ENCODE results near the gene OR1L6. TPM values are rescaled to one million over a fixed set of nuclear protein-coding genes. Genes with fewer than 3 reads are reported as not detected.

Gene OR1L6, protein sequence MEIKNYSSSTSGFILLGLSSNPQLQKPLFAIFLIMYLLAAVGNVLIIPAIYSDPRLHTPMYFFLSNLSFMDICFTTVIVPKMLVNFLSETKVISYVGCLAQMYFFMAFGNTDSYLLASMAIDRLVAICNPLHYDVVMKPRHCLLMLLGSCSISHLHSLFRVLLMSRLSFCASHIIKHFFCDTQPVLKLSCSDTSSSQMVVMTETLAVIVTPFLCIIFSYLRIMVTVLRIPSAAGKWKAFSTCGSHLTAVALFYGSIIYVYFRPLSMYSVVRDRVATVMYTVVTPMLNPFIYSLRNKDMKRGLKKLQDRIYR
- total RNA-seq, result not detected in 2 replicates
- not detected in 2 replicates for polyA plus RNA-seq

DNA sequence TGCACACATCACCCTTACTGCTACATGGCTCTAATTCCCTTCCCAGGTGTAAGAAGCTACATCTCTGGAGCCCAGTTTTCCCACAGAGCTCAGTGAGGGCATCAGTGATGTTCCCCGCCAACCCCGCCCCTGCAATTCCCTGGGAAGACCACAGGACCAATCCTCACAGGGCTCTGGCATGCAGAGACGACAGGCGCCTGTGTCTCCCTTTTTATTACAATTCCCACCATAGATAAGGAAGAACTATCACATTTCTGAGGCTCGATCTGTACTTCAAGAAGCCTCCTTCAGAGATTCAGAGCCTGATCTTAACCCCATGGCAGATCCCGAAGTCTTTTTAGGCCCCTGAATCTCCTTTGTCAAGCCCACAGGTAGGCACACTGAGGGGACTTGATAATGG is at the start of gene OR1L6:
Gene OR1L6, plus strand, starts transcription at position 301 of the 400 bp plus-strand sequence. CDS start 7,545 bp downstream, outside the sequence.
- Histone ChIP-seq H4K20me1 (ENCODE audit: insufficient read depth, poor library complexity, severe bottlenecking) (no peaks in the 10 kb centered on the region), H3K9me2 (replicated peaks; ENCODE audit: insufficient read depth) (no peaks in the 10 kb centered on the region), H2AFZ (no peak within 1 kb of the TSS), H3K4me3 (no peak within 1 kb of the TSS), H3K27ac (no peak within 1 kb of the TSS), H3K27me3 (no peaks in the 10 kb centered on the region), H3K36me3 (replicated peaks; ENCODE audit: insufficient read depth, low read depth) (no peaks in the 10 kb centered on the region), H3K4me2 (no peak within 1 kb of the TSS), H3K4me1 (ENCODE audit: insufficient read depth) (no peaks in the 10 kb centered on the region), H3K79me2 (no peaks in the 10 kb centered on the region), H3K9me3 (ENCODE audit: low read depth) (no peaks in the 10 kb centered on the region)
- 70% methylated on average over 6 of the region's 6 CpGs for WGBS (ENCODE audit: low lambda C conversion rate, missing lambda C conversion rate)
- TF ChIP-seq EZH2 (IDR thresholded peaks at IDR 0.05; ENCODE audit: borderline replicate concordance), result no peak
- TF ChIP-seq, protein P1, sequence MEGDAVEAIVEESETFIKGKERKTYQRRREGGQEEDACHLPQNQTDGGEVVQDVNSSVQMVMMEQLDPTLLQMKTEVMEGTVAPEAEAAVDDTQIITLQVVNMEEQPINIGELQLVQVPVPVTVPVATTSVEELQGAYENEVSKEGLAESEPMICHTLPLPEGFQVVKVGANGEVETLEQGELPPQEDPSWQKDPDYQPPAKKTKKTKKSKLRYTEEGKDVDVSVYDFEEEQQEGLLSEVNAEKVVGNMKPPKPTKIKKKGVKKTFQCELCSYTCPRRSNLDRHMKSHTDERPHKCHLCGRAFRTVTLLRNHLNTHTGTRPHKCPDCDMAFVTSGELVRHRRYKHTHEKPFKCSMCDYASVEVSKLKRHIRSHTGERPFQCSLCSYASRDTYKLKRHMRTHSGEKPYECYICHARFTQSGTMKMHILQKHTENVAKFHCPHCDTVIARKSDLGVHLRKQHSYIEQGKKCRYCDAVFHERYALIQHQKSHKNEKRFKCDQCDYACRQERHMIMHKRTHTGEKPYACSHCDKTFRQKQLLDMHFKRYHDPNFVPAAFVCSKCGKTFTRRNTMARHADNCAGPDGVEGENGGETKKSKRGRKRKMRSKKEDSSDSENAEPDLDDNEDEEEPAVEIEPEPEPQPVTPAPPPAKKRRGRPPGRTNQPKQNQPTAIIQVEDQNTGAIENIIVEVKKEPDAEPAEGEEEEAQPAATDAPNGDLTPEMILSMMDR (IDR thresholded peaks at IDR 0.05; ENCODE audit: poor library complexity), result no peak
- no peak for TF ChIP-seq EZH2phosphoT487 (IDR thresholded peaks at IDR 0.05; ENCODE audit: low read depth, severe bottlenecking, unreplicated experiment)
- DNase-seq (ENCODE audit: low spot score), result no peak

DNA sequence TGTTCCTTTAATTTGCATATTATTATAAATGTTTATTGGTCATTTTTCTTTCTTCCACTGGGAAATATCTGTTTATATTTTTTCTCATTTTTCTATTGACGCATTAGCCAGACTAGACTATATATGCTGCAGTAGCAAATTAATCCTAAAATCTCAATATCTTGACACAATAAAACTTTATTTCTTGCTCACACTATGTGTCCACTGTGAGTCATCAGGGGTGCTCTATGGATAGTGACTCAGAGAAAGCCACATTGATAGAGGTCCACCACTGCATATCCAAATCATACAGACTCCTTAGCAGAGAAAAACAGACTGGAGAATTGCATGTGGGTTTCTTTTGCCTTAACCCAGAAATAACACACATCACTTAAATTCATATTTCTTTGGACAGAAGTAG is 46.4 kb upstream of the OR1L6 start:
- no peaks in the 10 kb centered on the region for H3K79me2 ChIP-seq
- H3K27me3 ChIP-seq, result no peaks in the 10 kb centered on the region
- H3K27ac ChIP-seq, result no peak overlapping the region
- H3K9me2 ChIP-seq (replicated peaks; ENCODE audit: insufficient read depth), result no peaks in the 10 kb centered on the region
- 85% methylated on average over 1 of the region's 1 CpG for WGBS (ENCODE audit: low lambda C conversion rate, missing lambda C conversion rate)
- H4K20me1 ChIP-seq (ENCODE audit: insufficient read depth, poor library complexity, severe bottlenecking), result no peaks in the 10 kb centered on the region
- no peaks in the 10 kb centered on the region for H3K9me3 ChIP-seq (ENCODE audit: low read depth)
- H3K4me2 ChIP-seq, result no peak overlapping the region
- no peak overlapping the region for H2AFZ ChIP-seq
- DNase-seq (ENCODE audit: low spot score), result no peak
- H3K36me3 ChIP-seq (replicated peaks; ENCODE audit: insufficient read depth, low read depth), result no peaks in the 10 kb centered on the region
- H3K4me3 ChIP-seq, result no peak overlapping the region
- no peaks in the 10 kb centered on the region for H3K4me1 ChIP-seq (ENCODE audit: insufficient read depth)
- no peak for TF ChIP-seq EZH2 (IDR thresholded peaks at IDR 0.05; ENCODE audit: borderline replicate concordance)
- TF ChIP-seq EZH2phosphoT487 (IDR thresholded peaks at IDR 0.05; ENCODE audit: low read depth, severe bottlenecking, unreplicated experiment), result no peak
- TF ChIP-seq, protein P1 (IDR thresholded peaks at IDR 0.05; ENCODE audit: poor library complexity), result no peak

DNA sequence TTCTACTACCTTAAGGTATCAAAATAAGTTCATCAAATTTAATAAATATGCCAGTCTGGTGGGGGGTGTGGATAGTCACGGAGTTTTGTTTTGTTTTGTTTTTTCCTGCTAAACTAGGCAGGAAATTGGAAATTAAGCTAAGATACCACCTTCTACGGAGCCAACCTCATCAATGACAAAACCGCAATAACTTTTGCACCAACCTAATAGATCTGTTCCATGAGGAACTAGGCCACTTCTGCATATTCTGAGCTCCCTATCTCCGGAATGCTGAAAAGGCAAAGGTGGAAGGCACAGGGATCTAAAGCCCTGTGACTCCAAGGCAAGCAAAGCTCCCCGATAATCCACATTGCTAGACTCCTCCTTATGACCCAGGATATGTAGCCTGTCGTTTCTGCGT is 24.1 kb upstream of the OR1L6 start:
- Histone ChIP-seq H2AFZ (no peak overlapping the region), H3K27ac (no peak overlapping the region), H3K9me3 (ENCODE audit: low read depth) (no peaks in the 10 kb centered on the region), H3K4me3 (no peak overlapping the region), H3K36me3 (replicated peaks; ENCODE audit: insufficient read depth, low read depth) (no peaks in the 10 kb centered on the region), H3K27me3 (no peaks in the 10 kb centered on the region), H3K4me1 (ENCODE audit: insufficient read depth) (no peaks in the 10 kb centered on the region), H3K9me2 (replicated peaks; ENCODE audit: insufficient read depth) (no peaks in the 10 kb centered on the region), H3K4me2 (no peak overlapping the region), H3K79me2 (no peaks in the 10 kb centered on the region), H4K20me1 (ENCODE audit: insufficient read depth, poor library complexity, severe bottlenecking) (no peaks in the 10 kb centered on the region)
- TF ChIP-seq, protein P1 (IDR thresholded peaks at IDR 0.05; ENCODE audit: poor library complexity), result no peak
- TF ChIP-seq EZH2 (IDR thresholded peaks at IDR 0.05; ENCODE audit: borderline replicate concordance) (no peak), EZH2phosphoT487 (IDR thresholded peaks at IDR 0.05; ENCODE audit: low read depth, severe bottlenecking, unreplicated experiment) (no peak)
- 68% methylated on average over 7 of the region's 7 CpGs for WGBS (ENCODE audit: low lambda C conversion rate, missing lambda C conversion rate)
- no peak for DNase-seq (ENCODE audit: low spot score)

All from hepatocyte (in vitro differentiated cells).